ENCODE data around the gene BCL11A.

The BCL11A gene

DNA sequence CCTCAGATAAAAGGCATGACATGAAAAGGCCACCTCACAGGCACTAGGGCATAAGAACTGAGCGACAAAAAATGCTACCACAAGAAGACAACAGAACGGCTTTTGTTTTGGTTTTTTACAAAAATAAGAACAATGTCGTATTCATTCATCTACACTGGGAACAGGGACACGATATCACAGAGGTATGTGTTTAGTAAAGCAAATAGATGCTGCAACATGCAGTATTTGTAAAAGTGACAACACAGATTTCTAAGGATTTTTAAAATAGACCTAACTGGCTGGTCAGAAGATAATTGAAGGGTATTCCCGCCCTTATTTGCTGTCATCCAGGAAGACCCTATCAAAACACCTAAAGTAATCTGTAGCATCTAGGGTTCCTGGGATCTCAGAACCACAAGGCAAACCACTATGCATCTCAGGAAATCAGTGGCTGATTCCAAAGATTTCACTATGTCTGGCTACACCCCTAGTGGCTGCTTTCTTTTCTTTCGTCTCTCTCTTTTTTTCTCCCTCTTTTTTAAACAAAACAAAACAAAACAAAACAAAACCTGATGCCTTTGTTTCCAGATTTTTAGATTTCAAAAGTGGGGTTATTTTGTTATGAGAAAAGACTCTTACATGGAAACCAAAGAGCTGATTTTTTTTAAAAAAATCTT, 97.2 kb downstream of the BCL11A start:
- DNase-seq: no peak

GRCh38 chr2:60453872-60454271, 99.6 kb downstream of the BCL11A start:
- no peak for DNase-seq

- no peak for DNase-seq
Observed at GRCh38 chr2:60453301-60453700, 100.2 kb downstream of the BCL11A start.

GRCh38 chr2:60450488-60450887, 103.0 kb downstream of the BCL11A start:
- DNase-seq: no peak

- DNase-seq: no peak
Observed at GRCh38 chr2:60447943-60448342, 105.5 kb downstream of the BCL11A start.

- DNase-seq: no peak
Observed at GRCh38 chr2:60446413-60447267, 106.8 kb downstream of the BCL11A start.

GRCh38 chr2:60445684-60446179, 107.7 kb downstream of the BCL11A start:
- DNase-seq: no peak

DNA sequence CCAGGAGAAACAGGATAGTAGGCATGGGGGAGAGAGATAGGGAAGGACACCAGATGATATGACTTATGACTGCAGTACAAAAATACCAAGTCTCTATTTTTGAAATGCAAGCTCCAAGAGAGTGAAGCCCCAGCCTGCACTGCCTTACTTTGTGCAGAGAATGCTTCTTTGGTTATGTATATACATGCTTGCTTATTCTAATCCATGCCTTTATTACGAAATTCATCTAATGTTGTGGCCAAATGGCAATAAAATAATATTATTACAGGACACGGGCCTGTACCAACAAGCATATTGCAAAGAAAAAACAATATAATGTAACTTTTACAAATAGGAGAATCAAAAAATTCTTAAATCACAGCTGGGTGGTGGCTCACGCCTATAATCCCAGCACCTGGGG, 110.8 kb downstream of the BCL11A start:
- no peak for DNase-seq

DNA sequence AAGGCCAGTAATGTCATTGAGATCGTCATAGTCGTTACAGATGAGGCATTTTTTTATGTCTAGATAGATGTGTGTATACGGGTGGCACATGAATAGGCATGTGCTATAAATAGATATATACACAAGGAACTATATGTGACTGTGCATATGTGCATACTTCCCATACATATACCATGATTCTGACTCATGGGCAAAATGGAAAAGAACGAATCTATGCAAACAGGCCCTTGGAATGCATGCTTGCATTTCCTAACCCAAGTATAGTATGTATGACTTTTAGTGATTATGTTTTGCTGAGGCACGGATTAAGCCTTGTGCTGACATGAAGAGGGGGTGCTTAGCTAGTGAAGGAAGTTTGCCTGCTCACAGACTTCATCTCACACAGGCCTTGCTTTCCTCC, 111.7 kb downstream of the BCL11A start:
- no peak for DNase-seq

DNA sequence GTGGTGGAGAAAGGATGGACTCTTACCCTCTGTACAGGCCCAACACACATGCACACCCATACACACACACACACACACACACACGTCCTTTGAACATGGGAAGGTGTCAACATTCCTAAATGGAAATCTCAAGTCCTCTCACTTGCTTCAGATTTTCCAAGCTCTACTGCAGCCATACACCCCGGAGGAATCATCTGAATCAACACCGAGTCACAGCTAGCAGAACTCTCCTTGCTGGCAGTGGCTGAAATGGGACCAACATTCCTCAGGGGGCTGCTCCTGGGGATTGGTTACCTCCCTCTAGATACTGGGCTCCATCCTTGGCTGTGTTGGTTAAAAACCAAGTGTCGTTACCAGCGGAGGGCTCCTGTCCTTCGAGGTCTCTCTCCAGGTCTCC, 112.7 kb downstream of the BCL11A start:
- DNase-seq: no peak

- no peak for DNase-seq
Observed at GRCh38 chr2:60440079-60440766, 113.2 kb downstream of the BCL11A start.

DNA sequence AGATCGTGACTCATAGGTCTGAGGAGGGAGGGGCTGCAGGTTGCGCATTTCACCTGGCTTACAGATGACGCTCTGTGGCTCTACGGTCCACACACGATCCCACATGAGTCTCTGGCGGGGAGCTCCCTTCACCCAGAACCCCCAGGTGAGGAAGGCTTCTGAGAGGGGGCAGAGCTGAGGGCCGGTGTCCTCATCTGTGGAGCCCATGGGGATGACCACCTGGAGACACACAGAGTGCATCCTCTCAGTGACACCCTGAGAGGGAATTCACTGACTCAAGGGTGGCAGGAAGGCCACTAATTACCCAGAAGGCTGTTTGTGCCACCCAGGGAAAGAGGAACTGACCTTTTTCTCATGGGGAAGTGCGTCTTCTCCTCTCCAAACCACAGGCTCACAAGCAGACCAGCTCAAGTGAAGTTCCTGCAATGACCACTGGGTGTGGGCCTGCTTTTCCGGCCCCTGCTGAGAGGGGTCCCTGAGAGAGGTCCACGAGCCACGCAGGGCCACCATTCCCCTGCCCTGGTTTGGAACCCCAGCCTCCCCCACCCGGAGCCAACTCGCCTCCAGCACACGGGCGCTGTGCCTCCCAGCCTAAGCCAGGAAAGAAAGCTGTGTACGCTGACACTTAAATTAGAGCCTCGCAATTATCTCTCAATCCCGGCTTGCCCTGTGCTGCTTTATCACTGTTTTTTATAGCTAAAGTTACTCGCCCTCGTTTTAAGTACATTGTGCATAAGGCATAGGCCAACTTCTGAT, 114.1 kb downstream of the BCL11A start:
- DNase-seq: no peak

DNA sequence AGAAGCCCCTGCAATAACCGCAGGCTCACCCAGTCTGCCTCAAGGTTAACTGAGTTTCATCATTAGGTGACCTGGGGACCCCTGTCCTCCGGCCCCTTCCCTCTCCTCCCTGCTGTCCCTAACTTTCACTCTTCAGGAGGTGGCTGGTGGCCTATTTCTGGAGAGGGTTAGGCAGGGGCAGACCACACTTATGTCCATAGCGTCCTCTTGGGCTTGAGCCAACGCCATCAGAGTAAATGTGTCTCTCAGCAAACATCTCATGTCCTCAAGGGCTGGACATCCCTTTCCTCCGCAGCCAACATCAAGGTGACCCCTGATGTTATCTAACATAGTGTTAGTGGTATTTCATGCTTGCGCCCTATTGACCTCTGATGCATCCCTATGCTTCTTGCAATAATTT, 114.8 kb downstream of the BCL11A start:
- DNase-seq: no peak

- DNase-seq: no peak
Observed at GRCh38 chr2:60438131-60438530, 115.3 kb downstream of the BCL11A start.

GRCh38 chr2:60437080-60437696, 116.3 kb downstream of the BCL11A start:
- DNase-seq: no peak

GRCh38 chr2:60433018-60433596, 120.3 kb downstream of the BCL11A start:
- DNase-seq: no peak

DNA sequence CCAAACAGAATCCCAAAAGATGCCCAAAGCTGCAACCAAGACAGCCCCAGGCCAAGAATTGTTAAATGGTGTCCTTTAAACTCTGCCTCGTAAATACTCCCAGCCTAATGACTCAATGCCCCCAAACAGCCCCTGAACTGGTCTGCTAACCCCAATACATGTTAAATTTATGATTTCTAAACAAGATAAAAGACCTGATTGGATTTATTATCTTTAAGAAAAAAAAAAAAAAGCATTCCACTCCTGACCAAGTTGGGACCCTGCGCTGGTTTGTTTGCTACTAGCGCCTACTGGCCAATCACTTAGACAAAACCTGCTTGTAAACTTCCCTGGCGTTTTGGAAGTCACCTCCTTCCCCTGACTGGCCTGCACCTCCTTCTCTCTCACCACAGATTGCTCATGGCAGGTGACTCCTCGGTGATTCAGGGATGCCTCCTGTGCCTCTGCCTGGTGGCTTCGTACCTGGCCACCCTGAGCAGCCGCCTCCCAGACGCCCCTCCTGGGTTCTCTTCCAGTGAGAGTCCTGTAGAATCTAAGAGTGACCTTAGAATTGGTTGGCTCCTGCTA, 121.3 kb downstream of the BCL11A start:
- DNase-seq: no peak

- DNase-seq: no peak
Observed at GRCh38 chr2:60429681-60430080, 123.8 kb downstream of the BCL11A start.

GRCh38 chr2:60426880-60427279, 126.6 kb downstream of the BCL11A start:
- no peak for DNase-seq

DNA sequence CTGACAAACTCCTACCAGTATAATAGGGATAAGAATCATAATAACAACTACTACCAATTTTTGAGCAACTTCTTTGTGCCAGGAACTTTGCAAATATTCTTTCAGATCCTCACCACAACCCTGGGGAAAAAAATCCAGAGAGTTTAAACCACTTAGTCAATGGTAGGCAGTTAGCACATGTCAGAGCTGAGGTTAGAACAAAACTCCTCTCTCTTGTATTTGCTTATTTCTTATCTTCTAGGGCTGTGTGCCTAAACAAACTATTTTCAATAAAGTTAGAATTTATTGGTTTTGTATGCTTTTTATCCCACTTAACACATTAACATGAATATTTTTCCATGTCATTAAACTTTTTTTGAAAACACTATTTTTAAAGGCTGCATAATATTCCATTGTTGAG, 127.1 kb downstream of the BCL11A start:
- DNase-seq: no peak

- no peak for DNase-seq
Observed at GRCh38 chr2:60424233-60424632, 129.2 kb downstream of the BCL11A start.

GRCh38 chr2:60423505-60423904, 129.9 kb downstream of the BCL11A start:
- no peak for DNase-seq

Measured in stimulated activated CD4-positive, alpha-beta T cell treated with anti-CD3 and anti-CD28 coated beads, Interleukin-4, amount 100 ng/mL, for 4 hours (primary cell).